Large intestine (tissue), 3 donors: ENCODE measurements around the gene CHST11. TPM values are rescaled to one million over a fixed set of nuclear protein-coding genes. Genes with fewer than 3 reads are reported as not detected.

Experiments
- DNase-seq, 2 donors: peaks; one replicate each; pipeline versions ENCODE4 v3.0.0 to v3.0.0-alpha.2; 2013
- H3K27ac ChIP-seq: one replicate; pipeline ENCODE4 v1.5.1; 2013; ENCODE audit warnings: low read length
- H3K27me3 ChIP-seq: 2 replicates; pipeline ENCODE4 v1.6.1; 2013; ENCODE audit warnings: low read length; ENCODE audit not compliant: control insufficient read depth, insufficient read depth
- H3K36me3 ChIP-seq: 2 replicates; pipeline ENCODE4 v1.6.1; 2013; ENCODE audit warnings: low read length; ENCODE audit not compliant: control insufficient read depth, insufficient read depth
- H3K4me1 ChIP-seq: one replicate; pipeline ENCODE4 v1.6.1; 2013; ENCODE audit warnings: low read length; ENCODE audit not compliant: control insufficient read depth, insufficient read depth
- H3K4me3 ChIP-seq: one replicate; pipeline ENCODE4 v1.5.1; 2013; ENCODE audit warnings: low read length
- H3K9me3 ChIP-seq: one replicate; pipeline ENCODE4 v1.6.1; 2013; ENCODE audit warnings: mild to moderate bottlenecking, low read depth, low read length, moderate library complexity; ENCODE audit not compliant: control insufficient read depth
- WGBS: methylation state at CpG from one replicate; pipeline ENCODE4 v1.1.5; 2013; ENCODE audit warnings: low lambda C conversion rate; ENCODE audit not compliant: insufficient coverage; 5-methylcytosine and 5-hydroxymethylcytosine counted together
- polyA plus RNA-seq: library from polyadenylated mRNA; unstranded; fragments of 120-200 nt; gene quantifications from one replicate; pipeline ENCODE4 v1.2.1, GENCODE V29; 2013

Gene CHST11
- polyA plus RNA-seq, 1 donor = 5.9 TPM

DNA sequence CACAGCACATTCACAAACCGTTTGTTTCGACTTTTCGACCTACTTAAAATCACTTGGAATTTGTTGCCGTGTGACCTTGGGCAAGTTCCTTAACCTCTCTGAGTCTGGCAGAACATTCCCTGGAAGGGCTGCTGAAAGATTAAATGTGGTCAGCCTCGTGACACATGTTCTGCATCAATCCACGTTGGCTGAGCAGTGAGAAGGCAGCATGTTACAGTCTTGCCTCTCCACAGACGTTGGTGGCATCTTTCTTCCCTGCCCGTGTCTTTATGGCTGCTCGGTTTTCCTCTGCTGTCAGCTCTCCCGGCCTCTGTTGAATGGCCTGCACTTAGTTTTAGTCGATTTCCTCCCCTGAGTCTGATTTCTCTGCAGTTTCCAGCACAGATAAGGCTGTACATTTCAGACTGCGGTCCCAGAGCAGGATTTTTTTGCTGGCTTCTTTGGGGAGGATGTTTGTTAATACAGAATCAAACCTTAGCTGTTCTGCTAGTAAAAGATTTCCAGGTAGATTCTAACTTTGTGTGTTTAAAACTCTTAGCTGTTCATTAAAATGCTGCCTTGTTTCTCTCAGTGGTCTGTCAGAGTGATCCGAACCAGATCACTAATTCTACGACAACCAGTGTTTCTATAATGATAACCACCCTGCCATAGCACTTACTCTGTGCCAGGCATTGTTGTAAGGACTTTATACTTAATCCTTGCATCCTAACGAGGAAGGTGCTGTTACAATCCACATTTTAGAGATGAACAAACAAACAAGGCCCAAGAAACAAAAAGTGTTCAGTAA is 217.1 kb downstream of the CHST11 start:
- Histone ChIP-seq H3K4me1 (peaks cover 10% of the 10 kb centered on the region), H3K36me3 (no peaks in the 10 kb centered on the region), H3K4me3 (no peak overlapping the region), H3K27ac (no peak overlapping the region), H3K9me3 (no peaks in the 10 kb centered on the region), H3K27me3 (peaks cover 5% of the 10 kb centered on the region)
- DNase-seq = no peak
- 60% methylated on average over 1 of the region's 15 CpGs for WGBS

DNA sequence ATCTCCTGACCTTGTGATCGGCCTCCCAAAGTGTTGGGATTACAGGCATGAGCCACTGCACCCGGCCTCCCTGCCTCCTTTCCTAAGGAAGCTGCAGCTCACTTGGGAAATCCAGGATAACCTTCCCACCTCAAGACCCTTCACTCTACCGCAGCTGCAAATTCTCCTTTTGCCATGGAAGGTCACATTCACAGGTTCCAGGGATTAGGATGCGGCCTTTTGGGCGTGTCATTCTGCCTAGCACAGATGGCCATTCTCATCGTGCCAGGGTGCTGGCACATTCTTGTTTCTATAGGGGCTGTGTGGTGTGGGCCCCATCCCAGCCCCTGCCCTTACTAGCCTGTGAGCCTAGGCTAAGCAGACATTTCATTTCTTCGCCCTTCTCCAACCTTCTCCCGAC is 219.9 kb downstream of the CHST11 start:
- Histone ChIP-seq H3K27ac (no peak overlapping the region), H3K4me3 (no peak overlapping the region)
- WGBS = no CpG with 5 or more reads among the region's 8 CpGs

DNA sequence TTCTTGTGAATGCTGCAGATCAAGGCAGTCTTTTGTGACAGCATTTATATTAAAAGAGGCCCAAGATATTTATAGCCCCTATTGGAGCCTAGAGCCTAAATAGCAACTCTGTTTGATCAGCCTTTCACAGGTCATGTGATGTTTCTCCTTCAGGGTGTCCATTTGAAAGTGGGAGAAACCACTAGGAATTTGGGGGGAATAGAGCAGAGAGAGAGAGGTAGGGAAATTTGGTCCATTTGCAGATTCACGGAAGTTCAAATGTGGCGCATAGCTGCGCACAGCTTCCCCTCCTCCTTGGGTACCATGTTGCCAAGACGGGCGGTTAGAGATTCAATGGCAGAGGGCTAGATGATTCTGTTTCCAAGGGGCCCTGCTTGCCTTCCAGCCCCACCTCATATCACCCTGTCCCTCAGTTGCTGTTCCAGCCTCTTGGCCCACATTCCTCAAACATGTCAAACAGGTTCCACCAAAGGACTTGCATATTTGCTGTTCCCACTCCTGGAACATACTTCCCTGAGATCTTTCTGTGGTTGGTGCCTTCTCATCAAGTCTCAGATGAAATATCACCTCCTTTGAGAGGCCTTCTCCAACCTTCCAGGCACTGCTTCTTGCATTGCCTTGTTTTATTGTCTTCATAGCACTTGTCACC is 220.8 kb downstream of the CHST11 start:
- H3K27me3 ChIP-seq = peaks cover 2% of the 10 kb centered on the region
- WGBS = no CpG with 5 or more reads among the region's 5 CpGs
- no peak for DNase-seq
- H3K27ac ChIP-seq = no peak overlapping the region
- no peaks in the 10 kb centered on the region for H3K4me1 ChIP-seq
- H3K9me3 ChIP-seq = no peaks in the 10 kb centered on the region
- no peaks in the 10 kb centered on the region for H3K36me3 ChIP-seq
- no peak overlapping the region for H3K4me3 ChIP-seq

More for the DNA sequence above, 219.9 kb downstream of the CHST11 start:
- Histone ChIP-seq H3K4me1 (no peaks in the 10 kb centered on the region), H3K9me3 (no peaks in the 10 kb centered on the region), H3K36me3 (no peaks in the 10 kb centered on the region), H3K27me3 (peaks cover 2% of the 10 kb centered on the region)
- DNase-seq = no peak

DNA sequence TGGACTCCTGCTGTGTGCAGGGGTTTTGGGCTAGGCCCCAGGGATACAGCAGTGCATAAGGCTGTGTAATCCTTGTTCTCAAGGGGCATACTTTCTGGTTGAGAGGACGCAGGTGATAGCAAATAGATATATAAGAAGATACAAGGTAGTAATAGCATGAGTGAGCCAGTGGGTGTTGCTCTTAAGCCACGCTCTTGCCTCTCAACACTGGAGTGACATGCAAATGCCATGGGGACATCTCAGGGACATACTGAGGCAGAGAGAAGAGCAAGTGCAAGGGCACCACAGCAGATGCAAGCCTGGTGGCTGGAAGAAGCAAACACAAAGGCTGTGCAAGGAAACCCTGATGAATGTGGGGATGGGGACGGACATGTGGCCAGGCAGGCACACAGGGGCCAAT is 223.3 kb downstream of the CHST11 start:
- no peak overlapping the region for H3K27ac ChIP-seq
- no peak overlapping the region for H3K4me3 ChIP-seq
- H3K4me1 ChIP-seq = no peaks in the 10 kb centered on the region

DNA sequence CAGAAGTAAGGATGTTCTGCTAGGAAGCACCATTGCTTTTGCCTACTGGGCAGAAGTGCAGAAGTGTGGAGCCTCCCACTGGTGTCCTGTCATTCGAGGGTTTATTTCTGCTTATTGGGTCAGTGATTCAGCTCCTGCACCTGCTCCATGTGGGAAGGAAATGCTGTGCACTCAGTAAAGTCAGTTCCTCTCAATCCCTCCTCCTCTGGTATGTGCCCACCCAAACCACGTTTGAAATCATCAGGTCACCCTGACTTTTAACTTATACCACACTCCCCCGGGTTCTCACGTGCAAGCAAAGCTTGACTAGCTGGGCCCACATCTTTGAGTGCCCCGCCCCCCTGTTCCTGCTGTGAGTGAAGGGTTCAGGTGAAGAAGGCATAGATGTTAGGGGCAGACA is 223.7 kb downstream of the CHST11 start:
- peaks cover 2% of the 10 kb centered on the region for H3K27me3 ChIP-seq
- H3K27ac ChIP-seq = no peak overlapping the region
- no CpG with 5 or more reads among the region's 5 CpGs for WGBS
- no peak overlapping the region for H3K4me3 ChIP-seq
- no peak for DNase-seq
- H3K4me1 ChIP-seq = no peaks in the 10 kb centered on the region
- H3K9me3 ChIP-seq = no peaks in the 10 kb centered on the region
- no peaks in the 10 kb centered on the region for H3K36me3 ChIP-seq

More for the DNA sequence above, 223.3 kb downstream of the CHST11 start:
- WGBS = no CpG with 5 or more reads among the region's 3 CpGs
- Histone ChIP-seq H3K27me3 (peaks cover 2% of the 10 kb centered on the region), H3K9me3 (no peaks in the 10 kb centered on the region), H3K36me3 (no peaks in the 10 kb centered on the region)
- no peak for DNase-seq

DNA sequence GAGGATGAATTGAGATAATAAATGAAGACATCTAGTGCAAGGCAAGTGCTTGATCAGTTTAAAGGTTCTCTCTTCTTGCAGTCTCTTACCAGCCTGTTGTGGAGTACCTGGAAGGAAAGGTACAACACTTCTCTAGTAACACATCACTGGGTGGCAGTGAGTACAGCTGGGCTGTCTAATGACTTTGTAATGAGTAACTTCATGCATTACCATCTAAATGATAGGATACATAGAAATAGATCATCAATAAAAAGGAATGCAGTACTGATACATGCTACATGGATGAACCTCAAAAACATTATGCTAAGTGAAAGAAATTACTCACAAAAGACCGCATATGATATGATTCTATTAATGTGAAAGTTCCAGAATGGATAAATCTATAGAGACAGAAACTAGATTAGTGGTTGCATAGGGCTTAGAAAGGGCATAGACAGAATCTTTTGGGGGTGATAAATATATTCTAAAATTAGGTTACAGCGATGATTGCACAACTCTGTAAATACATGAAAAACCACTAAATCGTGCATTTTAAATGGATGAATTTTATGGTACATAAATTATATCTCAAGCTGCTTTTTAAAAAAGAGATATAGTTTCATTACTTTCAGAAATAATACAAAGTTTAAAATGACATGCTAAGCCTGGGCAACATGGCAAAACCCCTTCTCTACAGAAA is 224.4 kb downstream of the CHST11 start:
- WGBS = 63% methylated on average over 3 of the region's 3 CpGs
- Histone ChIP-seq H3K27me3 (peaks cover 2% of the 10 kb centered on the region), H3K9me3 (no peaks in the 10 kb centered on the region), H3K4me1 (no peaks in the 10 kb centered on the region), H3K27ac (no peak overlapping the region), H3K4me3 (no peak overlapping the region), H3K36me3 (no peaks in the 10 kb centered on the region)
- DNase-seq = no peak

DNA sequence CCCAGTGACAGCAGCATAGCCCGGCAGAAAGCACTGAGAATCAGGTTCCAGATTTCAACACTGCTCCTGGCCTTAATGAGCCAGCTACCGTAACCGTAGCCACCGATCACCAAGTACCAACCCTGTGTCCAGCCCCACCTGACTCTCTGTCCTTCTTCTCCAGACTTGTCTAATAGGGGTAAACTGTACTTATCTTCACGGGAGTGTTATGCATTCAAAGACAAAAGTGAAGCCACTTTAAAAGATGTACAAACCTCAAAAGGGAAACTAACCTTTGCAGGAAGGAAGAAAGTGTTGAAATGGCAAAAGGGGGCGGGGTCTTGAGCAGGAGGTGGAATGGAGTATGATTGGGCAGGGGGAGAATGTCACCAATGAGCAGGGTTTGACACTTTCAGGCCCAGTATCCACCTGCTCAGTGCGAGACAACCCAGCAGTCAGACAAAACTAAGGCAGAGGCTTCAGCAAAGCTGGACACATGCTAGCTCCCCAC is 226.1 kb downstream of the CHST11 start:
- no peak for DNase-seq
- 79% methylated on average over 2 of the region's 7 CpGs for WGBS
- no peak overlapping the region for H3K4me3 ChIP-seq
- no peaks in the 10 kb centered on the region for H3K9me3 ChIP-seq
- H3K27ac ChIP-seq = no peak overlapping the region
- peaks cover under 1% of the 10 kb centered on the region for H3K27me3 ChIP-seq
- no peaks in the 10 kb centered on the region for H3K4me1 ChIP-seq
- H3K36me3 ChIP-seq = no peaks in the 10 kb centered on the region

DNA sequence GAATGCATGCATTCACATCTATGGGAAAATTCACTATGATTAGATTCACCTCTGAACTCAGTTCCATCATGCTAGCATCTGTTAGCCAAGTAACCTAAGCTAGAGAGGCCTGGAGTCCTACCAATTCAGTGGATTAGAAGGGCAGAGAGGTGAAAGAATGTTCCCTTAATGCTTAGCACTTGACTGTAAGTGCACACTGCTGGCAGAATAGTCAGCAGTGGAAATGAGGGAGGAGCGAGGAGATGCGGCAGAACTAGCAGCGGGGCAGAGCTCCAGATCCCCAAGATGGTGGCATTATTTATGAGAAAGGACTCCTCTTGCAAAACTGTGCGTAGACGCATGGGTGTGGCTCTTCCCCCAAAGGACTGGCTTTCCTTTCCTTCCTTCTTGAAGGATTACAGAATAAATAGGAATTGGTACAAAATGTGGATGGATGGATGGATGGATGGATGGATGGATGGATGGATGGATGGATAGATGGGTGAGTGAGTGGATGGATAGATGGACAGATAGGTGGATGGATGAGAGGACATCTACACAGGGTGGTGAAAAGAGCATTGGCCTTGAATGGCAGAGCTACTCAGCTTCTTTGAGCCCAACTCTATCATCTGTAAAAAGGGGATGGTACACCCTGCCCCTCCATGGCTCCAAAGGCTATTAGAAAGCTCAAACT is 227.2 kb downstream of the CHST11 start:
- Histone ChIP-seq H3K4me3 (no peak overlapping the region), H3K27me3 (no peaks in the 10 kb centered on the region), H3K9me3 (no peaks in the 10 kb centered on the region), H3K4me1 (no peaks in the 10 kb centered on the region), H3K27ac (no peak overlapping the region), H3K36me3 (no peaks in the 10 kb centered on the region)
- DNase-seq = no peak
- 0% methylated on average over 1 of the region's 5 CpGs for WGBS

DNA sequence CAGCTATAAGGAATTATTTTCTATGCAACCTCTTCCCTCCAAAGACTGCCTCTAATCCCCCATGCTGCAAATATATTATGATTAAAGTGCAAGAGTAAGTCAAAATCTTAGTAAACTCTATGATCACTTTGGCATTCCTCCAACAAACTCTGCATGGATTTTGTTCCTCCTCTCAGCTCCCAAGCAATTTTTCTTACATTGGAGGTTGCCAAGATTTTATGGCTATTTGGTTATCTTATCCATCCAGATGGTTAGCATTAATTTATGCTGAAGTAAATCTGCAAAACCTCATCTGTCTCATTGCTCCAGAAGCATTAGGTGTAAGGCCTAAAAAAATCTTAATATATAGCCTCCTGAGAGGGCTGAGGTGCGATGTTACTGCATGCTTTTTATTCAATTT is 228.1 kb downstream of the CHST11 start:
- no peak overlapping the region for H3K27ac ChIP-seq
- WGBS = no CpG with 5 or more reads among the region's 1 CpG
- no peak overlapping the region for H3K4me3 ChIP-seq
- H3K36me3 ChIP-seq = no peaks in the 10 kb centered on the region
- no peaks in the 10 kb centered on the region for H3K4me1 ChIP-seq
- no peak for DNase-seq
- no peaks in the 10 kb centered on the region for H3K27me3 ChIP-seq
- no peaks in the 10 kb centered on the region for H3K9me3 ChIP-seq

DNA sequence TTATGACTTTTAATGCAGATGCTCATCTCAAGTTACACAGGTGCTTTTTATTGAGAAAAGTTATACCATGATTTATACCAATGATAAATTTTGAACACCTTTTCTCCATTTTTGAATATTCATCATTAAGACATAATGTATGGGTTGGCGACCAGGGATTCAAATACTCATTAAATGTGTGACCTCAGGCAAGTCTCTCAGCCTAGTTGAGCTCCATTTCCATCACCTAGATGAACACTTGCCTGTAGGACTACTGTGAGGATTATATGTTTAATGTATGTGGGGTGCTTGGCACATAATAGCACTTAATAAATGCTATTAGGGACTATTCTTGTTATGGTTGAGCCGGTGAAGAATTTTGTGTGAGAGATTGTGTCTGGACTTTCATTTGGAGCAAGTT is 228.6 kb downstream of the CHST11 start:
- H3K36me3 ChIP-seq = no peaks in the 10 kb centered on the region
- no peaks in the 10 kb centered on the region for H3K4me1 ChIP-seq
- H3K27ac ChIP-seq = no peak overlapping the region
- no peak overlapping the region for H3K4me3 ChIP-seq
- no CpG with 5 or more reads among the region's 2 CpGs for WGBS
- no peak for DNase-seq
- no peaks in the 10 kb centered on the region for H3K9me3 ChIP-seq
- no peaks in the 10 kb centered on the region for H3K27me3 ChIP-seq
